Measurements from ENCODE around the gene TXNRD1.

TXNRD1 gene

GRCh38 chr12:104181313-104181712 is 34.3 kb upstream of the TXNRD1 start:
- no peak overlapping the region for H2AFZ ChIP-seq (ENCODE audit: low read depth, low read length)
- no peak overlapping the region for H3K4me2 ChIP-seq (ENCODE audit: low read length)
- H4K20me1 ChIP-seq (ENCODE audit: insufficient read depth, low read length) = no peaks in the 10 kb centered on the region
- H3K36me3 ChIP-seq (replicated peaks; ENCODE audit: low read depth, low read length) = no peaks in the 10 kb centered on the region
- no peak overlapping the region for H3K4me3 ChIP-seq (ENCODE audit: low read length)
- no peaks in the 10 kb centered on the region for H3K9me3 ChIP-seq (ENCODE audit: insufficient read depth, low read length)
- no peaks in the 10 kb centered on the region for H3K27me3 ChIP-seq (ENCODE audit: low read depth, low read length)
- no peak overlapping the region for H3K27ac ChIP-seq (ENCODE audit: low read length)
- no peaks in the 10 kb centered on the region for H3K79me2 ChIP-seq (ENCODE audit: low read length)
- H3K9ac ChIP-seq (ENCODE audit: low read length) = no peak overlapping the region
- no peaks in the 10 kb centered on the region for H3K4me1 ChIP-seq (ENCODE audit: low read length)
- no peak for TF ChIP-seq EZH2phosphoT487 (IDR thresholded peaks at IDR 0.05; ENCODE audit: low read depth)
- TF ChIP-seq CTCF (IDR thresholded peaks at IDR 0.05; ENCODE audit: low read depth, low read length) = no peak

GRCh38 chr12:104182144-104182543 is 33.4 kb upstream of the TXNRD1 start:
- TF ChIP-seq CTCF (IDR thresholded peaks at IDR 0.05; ENCODE audit: low read depth, low read length) (no peak), EZH2phosphoT487 (IDR thresholded peaks at IDR 0.05; ENCODE audit: low read depth) (no peak)
- Histone ChIP-seq H3K27ac (ENCODE audit: low read length) (no peak overlapping the region), H2AFZ (ENCODE audit: low read depth, low read length) (no peak overlapping the region), H3K9ac (ENCODE audit: low read length) (no peak overlapping the region), H4K20me1 (ENCODE audit: insufficient read depth, low read length) (no peaks in the 10 kb centered on the region), H3K4me3 (ENCODE audit: low read length) (no peak overlapping the region), H3K79me2 (ENCODE audit: low read length) (no peaks in the 10 kb centered on the region), H3K4me2 (ENCODE audit: low read length) (no peak overlapping the region), H3K27me3 (ENCODE audit: low read depth, low read length) (no peaks in the 10 kb centered on the region), H3K36me3 (replicated peaks; ENCODE audit: low read depth, low read length) (no peaks in the 10 kb centered on the region), H3K9me3 (ENCODE audit: insufficient read depth, low read length) (no peaks in the 10 kb centered on the region), H3K4me1 (ENCODE audit: low read length) (no peaks in the 10 kb centered on the region)

- Histone ChIP-seq H3K79me2 (ENCODE audit: low read length) (no peaks in the 10 kb centered on the region), H3K9me3 (ENCODE audit: insufficient read depth, low read length) (no peaks in the 10 kb centered on the region), H3K4me2 (ENCODE audit: low read length) (no peak overlapping the region), H3K27ac (ENCODE audit: low read length) (no peak overlapping the region), H2AFZ (ENCODE audit: low read depth, low read length) (no peak overlapping the region), H3K4me3 (ENCODE audit: low read length) (no peak overlapping the region), H3K27me3 (ENCODE audit: low read depth, low read length) (no peaks in the 10 kb centered on the region), H3K4me1 (ENCODE audit: low read length) (no peaks in the 10 kb centered on the region), H4K20me1 (ENCODE audit: insufficient read depth, low read length) (no peaks in the 10 kb centered on the region), H3K9ac (ENCODE audit: low read length) (no peak overlapping the region), H3K36me3 (replicated peaks; ENCODE audit: low read depth, low read length) (no peaks in the 10 kb centered on the region)
- TF ChIP-seq EZH2phosphoT487 (IDR thresholded peaks at IDR 0.05; ENCODE audit: low read depth) (no peak), CTCF (IDR thresholded peaks at IDR 0.05; ENCODE audit: low read depth, low read length) (no peak)
Observed at GRCh38 chr12:104182621-104183378, 32.8 kb upstream of the TXNRD1 start.

GRCh38 chr12:104183443-104183842 is 32.1 kb upstream of the TXNRD1 start:
- Histone ChIP-seq H3K27me3 (ENCODE audit: low read depth, low read length) (no peaks in the 10 kb centered on the region), H2AFZ (ENCODE audit: low read depth, low read length) (no peak overlapping the region), H3K9ac (ENCODE audit: low read length) (no peak overlapping the region), H3K9me3 (ENCODE audit: insufficient read depth, low read length) (no peaks in the 10 kb centered on the region), H3K36me3 (replicated peaks; ENCODE audit: low read depth, low read length) (no peaks in the 10 kb centered on the region), H3K79me2 (ENCODE audit: low read length) (no peaks in the 10 kb centered on the region), H3K27ac (ENCODE audit: low read length) (no peak overlapping the region), H3K4me3 (ENCODE audit: low read length) (no peak overlapping the region), H3K4me2 (ENCODE audit: low read length) (no peak overlapping the region), H3K4me1 (ENCODE audit: low read length) (no peaks in the 10 kb centered on the region), H4K20me1 (ENCODE audit: insufficient read depth, low read length) (no peaks in the 10 kb centered on the region)
- TF ChIP-seq CTCF (IDR thresholded peaks at IDR 0.05; ENCODE audit: low read depth, low read length) (no peak), EZH2phosphoT487 (IDR thresholded peaks at IDR 0.05; ENCODE audit: low read depth) (no peak)

Data from OCI-LY3 (cell line).